Right forelimb (tissue), 1 donor: Measurements from ENCODE around the gene RPSA.

ENCODE experiments used
- DNase-seq: peaks from one replicate; pipeline ENCODE4 v3.0.0-alpha.2; 2018

RPSA gene

GRCh38 chr3:39460677-39461076, 54.2 kb downstream of the RPSA start:
- no peak for DNase-seq
